Activated CD8-positive, alpha-beta memory T cell treated with anti-CD3 and anti-CD28 coated beads, Interleukin-2, amount 50 U/mL, for 24 hours (primary cell): ENCODE data around the gene SLC28A1.
"Not testable (repeated sequence)": the region's sequence is repeated elsewhere in the genome, so short reads cannot be mapped to it uniquely, and the experiment has no call there.

ENCODE experiments used
- DNase-seq: peaks from one replicate; pipeline ENCODE4 v3.0.0-alpha.2; 2020; ENCODE audit errors: extremely low read depth

SLC28A1 gene

GRCh38 chr15:84970843-84971242 lies 86.4 kb downstream of the SLC28A1 start:
- DNase-seq = no peak

DNA sequence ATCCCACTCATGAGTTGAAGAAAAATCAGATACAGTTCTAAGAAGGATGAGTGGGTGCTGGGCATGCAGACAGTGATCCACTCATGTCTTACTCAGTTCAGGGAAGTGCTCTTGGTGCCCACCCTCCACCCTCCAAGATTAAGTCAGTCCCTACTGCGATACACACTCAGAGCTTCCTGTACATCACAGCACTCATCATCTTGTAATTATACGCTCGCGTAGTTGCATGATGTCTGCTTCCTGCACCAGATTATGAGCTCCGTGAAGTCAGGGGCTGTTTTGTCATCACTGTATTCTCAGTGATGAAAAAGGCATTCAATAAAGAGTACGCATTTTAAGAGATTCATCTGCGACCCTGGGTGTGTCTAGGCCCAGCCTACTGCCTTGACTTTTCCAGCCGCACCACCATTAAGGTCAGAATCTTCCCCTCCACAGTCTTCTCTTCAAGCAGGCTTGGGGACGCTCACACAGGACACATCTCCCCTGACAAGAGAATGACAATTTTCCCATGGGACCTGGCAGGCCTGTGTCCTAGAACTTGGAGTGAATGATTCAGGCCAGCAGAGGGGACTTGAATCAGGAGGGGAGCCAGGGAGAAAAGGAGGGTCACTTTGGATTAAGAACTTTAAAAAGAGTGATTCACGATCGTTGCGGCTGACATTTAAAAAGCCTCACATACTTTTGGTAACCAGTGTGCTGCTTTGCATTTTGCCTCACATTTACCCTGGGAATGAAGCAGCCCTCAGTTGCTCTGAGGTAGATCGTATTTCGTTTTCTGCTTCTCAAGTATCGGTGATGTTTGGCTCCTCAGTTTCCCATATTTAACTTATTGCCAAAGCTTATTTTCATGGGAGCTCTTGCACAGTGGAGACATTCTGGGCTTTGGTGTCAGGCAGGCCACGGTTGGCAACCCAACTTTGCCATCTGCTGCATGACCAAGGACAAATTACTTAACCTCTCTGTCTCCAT lies 89.3 kb downstream of the SLC28A1 start:
- no peak for DNase-seq

DNA sequence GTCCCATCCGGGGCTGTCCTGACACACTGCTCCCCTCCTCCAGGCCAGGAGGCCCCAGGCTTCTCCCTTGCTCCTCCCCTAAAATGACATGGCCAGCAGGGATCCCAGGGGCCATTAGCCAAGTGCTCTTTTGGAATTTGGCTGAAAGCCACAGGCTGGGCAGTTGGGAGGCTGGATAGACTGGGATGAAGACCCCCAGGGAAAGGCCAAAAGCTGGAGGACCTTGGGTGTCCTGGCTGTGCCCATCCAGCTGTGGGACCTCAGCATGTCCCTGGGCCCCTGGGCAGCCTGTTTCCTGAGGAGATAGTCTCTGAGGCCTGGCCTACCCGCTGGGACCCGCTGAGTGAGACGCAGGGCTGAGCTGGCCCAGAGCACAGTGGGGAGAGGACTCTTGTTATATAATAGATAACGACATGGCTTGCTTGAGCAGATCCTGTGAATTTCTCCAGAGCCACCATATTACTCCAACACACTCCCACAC lies 91.4 kb downstream of the SLC28A1 start:
- no peak for DNase-seq

- no peak for DNase-seq
Observed at GRCh38 chr15:84976746-84977345, 92.4 kb downstream of the SLC28A1 start.

GRCh38 chr15:84979651-84980050 lies 95.2 kb downstream of the SLC28A1 start:
- DNase-seq = no peak

DNA sequence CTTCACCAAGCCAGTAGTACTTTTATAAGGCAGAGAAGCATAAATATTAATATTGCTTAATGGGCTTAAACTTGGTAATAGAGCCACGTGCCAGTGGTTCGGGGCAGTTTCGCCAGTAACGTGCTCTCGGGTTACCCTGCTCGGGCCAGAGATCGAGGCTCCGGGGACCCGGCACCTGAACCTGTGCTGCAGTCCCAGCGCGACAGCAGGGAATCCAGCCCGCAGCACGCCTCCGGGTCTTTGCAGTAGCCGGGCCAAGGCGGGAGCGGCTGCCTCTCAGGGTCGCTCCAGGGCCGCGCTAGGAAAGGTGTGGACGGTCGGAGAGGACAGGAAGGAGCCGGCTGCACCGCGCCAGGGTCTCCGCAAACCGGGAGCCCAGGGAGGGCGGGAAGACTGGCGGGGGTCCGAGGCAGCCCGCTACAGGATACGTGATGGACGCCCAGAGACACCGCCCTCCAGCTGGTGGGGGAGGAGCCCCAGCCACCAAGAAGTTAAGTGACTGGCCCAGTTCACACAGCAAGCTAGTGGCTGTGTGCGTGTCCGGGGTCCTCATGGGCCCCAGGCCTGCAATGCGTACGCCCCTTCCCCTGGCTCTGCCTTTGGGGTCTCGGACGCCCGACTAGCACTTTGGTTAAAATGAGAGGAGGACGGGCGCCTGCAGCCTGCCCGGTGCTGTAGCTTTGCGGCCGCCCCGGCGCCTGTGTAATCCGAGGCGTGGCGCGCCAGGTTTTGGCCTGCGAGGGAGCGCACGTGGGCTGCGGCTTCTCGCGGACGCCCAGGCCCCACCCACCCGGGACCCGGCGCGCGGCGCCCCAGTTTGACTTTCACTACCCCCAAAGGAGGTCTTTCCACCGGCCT lies 96.0 kb downstream of the SLC28A1 start:
- peak; percentile 55 for DNase-seq

GRCh38 chr15:84981054-84981710 lies 96.7 kb downstream of the SLC28A1 start:
- peak; percentile 81 for DNase-seq

- no peak for DNase-seq
Observed at GRCh38 chr15:84981711-84982300, 97.3 kb downstream of the SLC28A1 start, which contains the start of gene PDE8A. PDE8A (plus strand) TSS chr15:84981856; CDS start chr15:84982163, 307 bp downstream.

GRCh38 chr15:84982301-84982920 lies 97.9 kb downstream of the SLC28A1 start:
- peak; percentile 14 for DNase-seq

DNA sequence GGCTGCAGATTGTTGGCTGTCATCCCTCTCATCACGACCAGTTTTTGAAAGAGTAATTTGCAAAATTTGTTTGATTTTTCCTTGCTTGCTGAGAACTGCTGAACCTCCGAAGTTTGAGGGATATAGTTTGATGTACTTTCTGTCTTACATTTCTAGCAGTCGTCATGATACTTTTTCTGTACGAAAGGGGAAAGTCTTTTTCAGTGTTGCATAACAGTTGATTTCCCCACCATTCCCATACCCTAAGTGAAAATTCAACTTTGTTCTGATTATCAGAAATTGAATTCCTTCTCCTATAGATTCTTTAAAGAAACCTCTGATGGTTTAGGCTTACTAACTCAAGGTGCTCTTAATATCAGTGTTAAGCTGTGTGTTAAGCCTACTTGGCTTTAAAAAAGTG lies 98.8 kb downstream of the SLC28A1 start:
- DNase-seq = no peak

- DNase-seq = no peak
Observed at GRCh38 chr15:84983711-84984110, 99.2 kb downstream of the SLC28A1 start.

DNA sequence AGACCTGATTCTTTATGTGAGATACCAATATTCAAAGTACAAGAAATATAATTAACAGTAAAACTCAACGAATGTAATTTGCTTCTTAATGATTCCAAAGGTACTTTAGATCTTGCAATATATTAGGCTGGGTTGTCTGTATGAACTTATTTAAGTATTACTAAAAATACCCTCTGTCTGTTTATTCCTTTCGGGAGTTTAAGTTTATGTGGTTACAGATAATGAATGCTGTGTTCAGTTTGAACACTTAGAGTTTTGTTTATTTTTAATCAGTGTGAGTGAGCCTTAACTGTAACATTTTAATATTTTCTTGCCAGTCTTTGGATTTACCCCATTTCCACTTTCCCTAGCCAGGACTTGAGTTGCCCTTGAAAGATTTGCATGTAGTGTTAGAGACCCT lies 100.7 kb downstream of the SLC28A1 start:
- no peak for DNase-seq

DNA sequence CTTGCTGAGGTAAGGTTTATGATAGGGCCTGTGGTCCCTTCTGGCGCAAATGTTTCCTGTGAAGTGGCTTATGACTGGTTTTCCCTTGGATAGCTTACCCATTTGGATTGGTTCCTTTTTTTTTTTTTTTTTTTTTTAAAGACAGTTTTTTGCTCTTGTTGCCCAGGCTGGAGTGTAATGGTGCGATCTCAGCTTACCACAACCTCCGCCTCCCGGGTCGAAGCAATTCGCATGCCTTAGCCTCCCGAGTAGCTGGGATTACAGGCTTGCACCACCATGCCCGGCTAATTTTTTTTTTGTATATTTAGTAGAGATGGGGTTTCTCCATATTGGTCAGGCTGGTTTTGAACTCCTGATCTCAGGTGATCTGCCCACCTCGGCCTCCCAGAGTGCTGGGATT lies 102.9 kb downstream of the SLC28A1 start:
- not testable (repeated sequence) for DNase-seq

GRCh38 chr15:84987949-84988624 lies 103.6 kb downstream of the SLC28A1 start:
- no peak for DNase-seq

- no peak for DNase-seq
Observed at GRCh38 chr15:84988909-84989644, 104.6 kb downstream of the SLC28A1 start.

GRCh38 chr15:84990507-84990906 lies 106.0 kb downstream of the SLC28A1 start:
- no peak for DNase-seq

DNA sequence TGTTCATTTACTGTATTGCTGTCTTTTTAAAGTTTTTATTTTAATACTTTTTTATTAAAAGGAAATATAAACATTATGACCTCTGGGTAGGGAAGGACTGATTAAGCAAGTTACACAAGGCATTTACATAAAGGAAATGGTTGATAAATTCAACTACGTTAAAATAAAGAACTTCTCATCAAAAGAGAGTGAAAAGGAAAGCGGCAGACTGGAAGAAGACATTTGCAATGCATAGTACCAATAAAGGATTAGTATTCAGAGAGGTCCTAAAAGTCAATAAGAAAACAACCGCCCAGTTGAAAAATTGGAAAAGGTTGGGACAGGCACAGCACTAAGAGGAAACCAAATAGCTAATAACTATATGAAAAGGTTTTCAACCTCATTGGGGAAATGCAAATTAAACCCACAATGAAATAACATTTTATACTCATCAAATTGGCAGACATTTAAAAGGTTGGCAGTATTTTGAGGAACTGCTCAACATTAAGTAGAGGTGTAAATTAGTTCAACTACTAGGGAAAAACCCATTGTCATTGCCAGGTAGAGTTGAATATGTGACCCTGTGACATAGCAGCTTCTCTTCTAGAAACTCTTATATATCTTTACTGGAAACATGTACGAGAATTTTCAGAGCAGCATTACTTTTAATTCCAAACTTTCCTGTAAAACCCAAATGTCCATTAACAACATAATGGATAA lies 106.7 kb downstream of the SLC28A1 start:
- DNase-seq = no peak

DNA sequence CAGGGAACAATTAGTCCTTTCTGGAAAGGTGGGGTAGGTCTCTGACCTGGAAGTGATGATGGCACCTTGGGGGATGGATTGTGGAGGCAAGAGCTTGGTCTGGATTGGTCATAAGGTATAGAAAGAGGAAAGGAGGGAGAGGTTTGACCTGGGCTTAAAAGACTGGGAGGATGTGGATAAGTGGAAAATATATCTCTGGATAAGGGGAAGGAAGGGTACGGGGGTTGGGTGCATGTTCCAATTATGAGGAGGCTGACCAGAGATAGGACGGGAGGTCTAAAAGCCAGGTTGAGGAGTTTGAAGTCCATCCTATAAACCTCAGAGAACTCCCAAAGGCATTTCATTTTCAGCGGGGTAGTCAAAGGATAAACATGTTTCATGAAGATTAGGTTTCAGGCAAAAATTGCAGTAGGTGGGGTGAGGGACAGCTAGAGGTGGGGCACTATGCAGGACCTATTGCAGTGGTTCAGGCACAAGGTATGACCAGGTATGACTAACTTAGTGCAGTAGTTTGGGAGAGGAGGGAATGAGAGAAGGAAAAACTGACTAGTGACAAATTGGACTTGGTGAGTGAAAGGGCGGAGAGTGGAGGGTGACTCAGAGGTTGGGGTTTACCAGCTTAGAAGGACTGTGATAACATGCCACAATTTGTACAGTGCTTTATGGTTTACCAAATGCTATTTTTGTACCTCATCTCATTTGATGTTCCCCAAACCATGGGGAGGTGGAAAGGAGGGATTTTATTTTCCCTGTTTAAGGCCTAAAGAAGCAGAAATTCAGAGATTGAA lies 107.9 kb downstream of the SLC28A1 start:
- DNase-seq = no peak
